NCI-H345 (cell line): ENCODE measurements around the gene LRRC25.

Experiments
- DNase-seq: peaks from one replicate; lab custom pipeline; 2025; lab: John Stamatoyannopoulos, UW

LRRC25 gene

GRCh38 chr19:18435842-18436670 lies 38.6 kb upstream of the LRRC25 start:
- DNase-seq: no peak

GRCh38 chr19:18435178-18435841 lies 37.9 kb upstream of the LRRC25 start:
- DNase-seq: no peak

- DNase-seq: no peak
Observed at GRCh38 chr19:18434411-18435175, 37.2 kb upstream of the LRRC25 start.

- DNase-seq: no peak
Observed at GRCh38 chr19:18433735-18434398, 36.4 kb upstream of the LRRC25 start.

- DNase-seq: no peak
Observed at GRCh38 chr19:18433015-18433691, 35.7 kb upstream of the LRRC25 start.

GRCh38 chr19:18432275-18433014 lies 35.0 kb upstream of the LRRC25 start:
- no peak for DNase-seq

GRCh38 chr19:18431351-18432197 lies 34.2 kb upstream of the LRRC25 start:
- DNase-seq: no peak

- DNase-seq: no peak
Observed at GRCh38 chr19:18430417-18431144, 33.2 kb upstream of the LRRC25 start.

- no peak for DNase-seq
Observed at GRCh38 chr19:18429717-18430416, 32.4 kb upstream of the LRRC25 start.

GRCh38 chr19:18428787-18429674 lies 31.6 kb upstream of the LRRC25 start:
- peak; percentile 87 for DNase-seq

GRCh38 chr19:18428173-18428786 lies 30.9 kb upstream of the LRRC25 start:
- DNase-seq: no peak

- no peak for DNase-seq
Observed at GRCh38 chr19:18427743-18428113, 30.3 kb upstream of the LRRC25 start.

- DNase-seq: no peak
Observed at GRCh38 chr19:18427080-18427742, 29.8 kb upstream of the LRRC25 start.

- no peak for DNase-seq
Observed at GRCh38 chr19:18426416-18426767, 29.0 kb upstream of the LRRC25 start.

GRCh38 chr19:18425515-18426415 lies 28.3 kb upstream of the LRRC25 start:
- no peak for DNase-seq
